A549 treated with AZD9567 at 1 μM for 4 hours (cell line): ENCODE measurements around the gene DDAH2. TPM values are rescaled to one million over a fixed set of nuclear protein-coding genes. Genes with fewer than 3 reads are reported as not detected.

Experiments
- total RNA-seq: library from RNA; stranded (reverse); fragments of 200-300 nt; extraction: Qiagen RNA extraction; gene quantifications from 5 replicates; pipeline ENCODE4 v1.2.3, GENCODE V29; 2022; ENCODE audit not compliant: insufficient read depth

Gene DDAH2, protein sequence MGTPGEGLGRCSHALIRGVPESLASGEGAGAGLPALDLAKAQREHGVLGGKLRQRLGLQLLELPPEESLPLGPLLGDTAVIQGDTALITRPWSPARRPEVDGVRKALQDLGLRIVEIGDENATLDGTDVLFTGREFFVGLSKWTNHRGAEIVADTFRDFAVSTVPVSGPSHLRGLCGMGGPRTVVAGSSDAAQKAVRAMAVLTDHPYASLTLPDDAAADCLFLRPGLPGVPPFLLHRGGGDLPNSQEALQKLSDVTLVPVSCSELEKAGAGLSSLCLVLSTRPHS
- 18.1 to 32.1 TPM (median 29.3 TPM) in 5 replicates for total RNA-seq

DNA sequence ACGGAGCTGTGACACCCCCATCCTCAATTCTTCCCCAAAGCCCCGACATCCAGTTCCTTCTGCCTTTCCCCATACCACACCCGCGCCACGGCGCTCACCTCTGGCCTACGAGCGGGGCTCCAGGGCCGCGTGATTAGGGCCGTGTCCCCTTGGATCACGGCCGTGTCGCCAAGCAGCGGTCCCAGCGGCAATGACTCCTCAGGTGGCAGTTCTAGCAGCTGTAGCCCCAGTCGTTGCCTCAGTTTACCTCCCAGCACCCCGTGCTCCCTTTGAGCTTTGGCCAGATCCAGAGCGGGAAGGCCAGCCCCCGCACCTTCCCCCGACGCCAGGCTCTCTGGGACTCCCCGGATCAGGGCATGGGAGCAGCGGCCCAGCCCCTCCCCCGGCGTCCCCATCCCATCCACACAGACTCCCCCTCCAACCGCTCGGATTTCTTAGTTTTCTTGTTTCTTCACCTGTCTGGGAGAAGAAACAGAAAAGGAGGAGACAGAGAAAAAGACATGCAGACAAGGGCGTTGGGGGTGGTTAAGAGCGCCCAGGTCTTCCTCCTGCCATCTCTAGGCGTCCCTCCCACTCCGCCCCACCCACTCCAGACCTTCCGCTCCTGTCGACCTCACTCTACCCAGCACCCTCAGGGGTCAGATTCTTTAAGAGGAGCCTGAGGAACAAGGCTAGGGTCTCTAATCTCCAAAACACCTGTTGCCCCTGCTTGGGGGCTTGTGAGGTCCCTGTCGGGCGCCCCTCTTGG lies at the start of gene DDAH2:
TSS of gene DDAH2 (minus strand) at position 533 of the 748 bp plus-strand sequence. CDS start at position 395, 138 bp downstream.

DNA sequence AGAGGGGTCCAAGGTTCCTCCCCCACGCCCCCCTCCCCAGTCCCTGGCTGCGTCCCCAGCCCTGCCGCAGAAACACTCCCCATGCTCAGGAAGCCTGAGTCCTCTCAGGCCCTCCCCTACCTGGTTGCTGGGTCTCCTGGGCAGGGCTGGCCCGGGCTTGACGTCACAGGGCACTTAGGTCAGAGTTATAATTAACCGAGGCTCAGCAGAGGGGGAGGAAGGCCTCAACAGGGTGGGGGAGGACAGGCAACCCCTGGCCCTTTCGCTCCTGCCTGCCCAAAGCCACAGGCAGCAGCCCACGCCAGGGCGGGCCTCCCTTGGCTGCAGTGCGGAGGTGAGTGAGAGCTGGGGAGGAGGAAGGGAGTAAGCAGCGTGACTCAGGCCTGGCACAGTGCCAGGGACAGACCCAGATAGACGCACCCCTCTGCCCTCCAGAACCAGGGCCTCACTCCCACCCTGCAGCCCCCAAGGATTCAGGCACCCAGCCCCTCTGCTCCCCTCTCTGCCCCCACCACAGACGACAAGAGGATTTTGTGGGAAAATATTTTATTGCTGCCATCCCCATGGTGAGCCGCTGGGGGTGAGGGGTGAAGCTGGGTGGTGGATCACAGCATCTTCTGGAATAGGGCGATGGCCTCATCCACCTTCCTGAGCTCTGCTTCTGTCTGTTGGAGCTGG lies 48.0 kb upstream of the DDAH2 start, which contains the start of gene VWA7:
TSS of gene VWA7 (minus strand) at position 340 of the 678 bp plus-strand sequence. CDS start 549 bp downstream, outside the sequence.

DNA sequence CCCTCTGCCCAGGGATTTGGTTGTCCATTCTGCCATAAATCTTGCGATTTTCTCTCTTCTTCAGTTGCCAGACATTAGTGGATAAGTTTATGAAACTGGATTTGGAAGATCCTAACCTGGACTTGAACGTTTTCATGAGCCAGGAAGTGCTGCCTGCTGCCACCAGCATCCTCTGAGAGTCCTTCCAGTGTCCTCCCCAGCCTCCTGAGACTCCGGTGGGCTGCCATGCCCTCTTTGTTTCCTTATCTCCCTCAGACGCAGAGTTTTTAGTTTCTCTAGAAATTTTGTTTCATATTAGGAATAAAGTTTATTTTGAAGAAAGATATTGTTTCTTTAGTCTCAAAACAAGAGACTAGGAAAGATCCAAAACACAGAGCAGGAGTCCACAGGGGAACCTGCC lies 33.3 kb upstream of the DDAH2 start, which contains the start of gene SAPCD1:
TSS of gene SAPCD1 (plus strand) at position 301 of the 400 bp plus-strand sequence. CDS start 399 bp downstream, outside the sequence.

DNA sequence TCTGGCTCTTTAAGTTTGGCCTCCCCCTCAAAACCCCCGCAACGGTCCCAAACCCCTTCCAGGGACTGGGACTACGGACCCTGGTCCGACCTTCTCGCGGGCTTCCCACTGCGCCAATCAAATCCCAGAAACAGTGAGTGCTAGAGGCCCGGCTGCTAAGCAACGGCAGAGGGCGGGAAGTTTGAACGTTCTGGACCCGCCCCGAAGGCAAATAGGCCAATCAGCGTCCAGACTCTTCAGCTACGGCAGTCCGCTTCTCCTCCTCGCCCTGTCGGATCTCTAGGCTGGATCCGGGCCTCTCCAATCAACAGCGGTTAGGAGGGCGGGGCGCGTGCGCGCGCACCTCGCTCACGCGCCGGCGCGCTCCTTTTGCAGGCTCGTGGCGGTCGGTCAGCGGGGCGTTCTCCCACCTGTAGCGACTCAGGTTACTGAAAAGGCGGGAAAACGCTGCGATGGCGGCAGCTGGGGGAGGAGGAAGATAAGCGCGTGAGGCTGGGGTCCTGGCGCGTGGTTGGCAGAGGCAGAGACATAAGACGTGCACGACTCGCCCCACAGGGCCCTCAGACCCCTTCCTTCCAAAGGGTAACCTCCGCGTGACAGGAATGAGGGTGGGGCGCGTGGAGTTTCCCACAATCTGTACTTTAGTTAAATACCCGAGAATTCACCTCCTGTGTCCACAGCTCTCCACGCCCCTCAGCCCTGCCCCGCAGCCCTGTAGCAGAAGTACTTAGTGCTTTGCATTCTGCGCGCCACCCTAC lies 10.7 kb upstream of the DDAH2 start, which contains the start of gene MSH5:
TSS of gene MSH5 (plus strand) at position 367 of the 758 bp plus-strand sequence. CDS start 462 bp downstream, outside the sequence.

DNA sequence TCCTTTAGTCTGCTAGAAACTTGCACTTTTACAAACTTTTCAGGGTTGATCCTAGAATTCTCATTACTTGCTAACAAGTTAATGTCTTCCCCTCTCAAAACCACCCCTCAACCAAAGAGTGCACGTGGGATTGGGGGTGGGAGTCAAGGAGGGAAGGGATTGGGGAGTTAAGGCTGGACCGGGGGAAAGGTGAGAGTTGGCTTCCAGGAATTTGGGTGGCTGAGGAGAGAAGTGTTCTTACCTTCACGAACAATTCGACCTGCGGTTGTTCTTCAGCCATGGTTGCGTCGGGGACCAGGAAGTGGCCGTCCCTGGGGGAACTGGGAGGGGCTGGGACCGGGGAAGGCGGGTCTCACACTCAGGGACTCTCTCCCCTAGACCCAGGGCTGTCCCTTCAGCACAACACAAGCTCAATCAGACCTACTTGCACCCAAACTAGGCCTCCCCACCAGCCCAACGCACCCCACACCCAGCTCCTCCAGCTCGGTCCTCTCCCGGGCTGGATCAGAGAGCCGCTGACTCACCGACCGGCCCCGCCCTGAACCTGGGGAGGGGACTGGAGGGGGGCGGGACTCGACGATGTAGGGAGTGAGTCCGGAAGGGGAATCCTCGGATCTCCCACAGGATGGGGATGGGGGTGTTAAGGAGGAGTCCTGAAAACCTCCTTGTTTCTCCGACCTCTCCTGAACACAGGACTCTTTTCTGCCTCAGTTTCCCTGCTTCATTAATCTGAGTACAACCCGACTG lies 7.1 kb upstream of the DDAH2 start, which contains the start of gene CLIC1:
TSS of gene CLIC1 (minus strand) at position 510 of the 747 bp plus-strand sequence. CDS start at position 280, 230 bp downstream.

DNA sequence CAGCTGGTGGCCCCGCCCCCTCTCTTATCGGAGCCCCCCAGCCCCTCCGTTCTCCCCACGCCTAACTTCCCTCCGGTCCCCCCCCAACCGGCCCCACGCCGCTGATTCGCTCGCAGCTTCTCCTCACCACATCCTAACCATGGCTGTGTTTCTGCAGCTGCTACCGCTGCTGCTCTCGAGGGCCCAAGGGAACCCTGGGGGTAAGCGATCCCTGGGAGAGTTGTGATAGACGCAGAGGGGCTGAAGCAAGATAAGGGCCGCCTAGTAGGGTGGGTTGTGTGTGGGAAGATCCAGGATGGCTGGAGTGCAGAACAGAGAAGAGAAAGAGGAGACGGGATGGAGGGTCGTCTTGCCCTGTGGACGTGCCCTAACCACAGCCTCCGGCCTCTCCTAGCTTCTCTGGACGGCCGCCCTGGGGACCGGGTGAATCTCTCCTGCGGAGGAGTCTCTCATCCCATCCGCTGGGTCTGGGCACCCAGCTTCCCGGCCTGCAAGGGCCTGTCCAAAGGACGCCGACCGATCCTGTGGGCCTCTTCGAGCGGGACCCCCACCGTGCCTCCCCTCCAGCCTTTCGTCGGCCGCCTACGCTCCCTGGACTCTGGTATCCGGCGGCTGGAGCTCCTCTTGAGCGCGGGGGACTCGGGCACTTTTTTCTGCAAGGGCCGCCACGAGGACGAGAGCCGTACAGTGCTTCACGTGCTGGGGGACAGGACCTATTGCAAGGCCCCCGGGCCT lies 5.7 kb downstream of the DDAH2 start, which contains the start of gene MPIG6B:
TSS of gene MPIG6B (plus strand) at position 129 of the 735 bp plus-strand sequence. CDS start at position 140, 11 bp downstream.

DNA sequence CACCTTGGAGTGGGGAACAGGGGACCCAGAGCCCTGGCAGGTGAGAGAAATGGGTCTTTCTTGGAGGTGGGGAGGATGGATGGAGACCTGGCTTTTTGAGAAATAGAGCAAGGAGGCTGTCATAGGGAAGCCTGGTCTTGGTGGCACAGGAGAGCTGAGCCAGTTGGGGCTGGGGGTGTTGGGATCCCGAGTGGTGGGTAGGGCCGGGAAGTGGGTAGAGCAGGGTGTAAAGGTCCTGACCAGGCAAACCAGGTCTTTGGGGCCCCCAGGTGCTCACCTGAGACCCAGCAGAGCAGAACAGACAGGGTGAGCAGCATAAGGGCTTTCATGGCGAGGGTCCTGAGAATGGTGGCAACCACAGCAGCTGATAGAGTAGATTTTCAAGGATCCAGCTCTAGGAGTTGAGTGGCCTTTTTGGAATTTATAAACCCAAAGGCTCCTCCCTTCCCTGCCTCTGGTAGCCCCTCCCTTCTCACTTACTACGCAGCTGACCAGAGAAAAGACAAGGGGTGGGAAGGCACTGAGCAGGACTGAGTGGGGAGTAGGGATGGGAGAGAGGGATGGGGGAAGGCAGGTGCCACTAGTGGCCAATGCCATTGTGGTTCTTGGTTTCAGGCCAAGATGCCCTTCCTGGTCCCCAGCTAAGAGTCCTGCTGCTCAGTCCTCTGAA lies 7.6 kb downstream of the DDAH2 start, which contains the start of gene LY6G6C:
TSS of gene LY6G6C (minus strand) at position 396 of the 670 bp plus-strand sequence. CDS start at position 329, 67 bp downstream.

DNA sequence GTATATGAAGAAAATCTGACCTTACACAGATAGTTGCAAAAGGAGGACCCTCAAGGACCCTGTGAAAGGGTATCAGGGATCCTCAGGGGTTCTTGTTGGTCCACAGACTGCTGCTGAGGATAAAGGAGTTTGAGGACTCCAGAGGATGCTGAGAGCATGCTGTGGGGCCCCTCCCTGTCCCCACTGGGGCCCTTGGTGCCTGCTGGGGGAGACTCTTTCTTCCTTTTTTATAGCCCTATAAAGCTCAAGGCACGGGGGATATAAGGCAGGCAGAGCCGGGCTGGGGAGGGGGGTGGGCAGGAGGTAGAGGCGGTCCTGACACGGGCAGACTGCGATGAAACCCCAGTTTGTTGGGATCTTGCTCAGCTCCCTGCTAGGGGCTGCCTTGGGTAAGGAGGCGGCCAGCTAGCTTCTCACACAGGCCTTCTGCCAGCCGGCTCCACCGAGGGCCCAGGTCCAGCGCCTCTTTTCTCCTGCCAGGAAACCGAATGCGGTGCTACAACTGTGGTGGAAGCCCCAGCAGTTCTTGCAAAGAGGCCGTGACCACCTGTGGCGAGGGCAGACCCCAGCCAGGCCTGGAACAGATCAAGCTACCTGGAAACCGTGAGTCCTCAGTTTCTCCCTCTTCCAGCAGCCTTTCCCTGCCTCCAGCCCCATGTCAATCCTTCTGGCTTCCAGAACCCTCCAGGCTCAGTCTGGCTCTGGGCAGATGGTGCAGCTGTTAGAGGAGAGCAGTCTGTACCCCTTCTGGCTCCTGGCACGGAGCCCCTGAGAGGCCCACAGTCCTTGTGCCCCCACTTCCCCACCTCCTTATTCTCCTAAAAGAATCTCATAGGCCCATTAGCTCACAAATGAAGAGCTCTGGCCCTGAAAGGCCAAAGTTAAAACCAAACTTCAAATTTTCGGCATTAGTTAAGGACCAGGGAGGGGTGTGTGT lies 13.8 kb downstream of the DDAH2 start, which contains the start of gene LY6G6D:
TSS of gene LY6G6D (plus strand) at position 327 of the 937 bp plus-strand sequence. CDS start at position 335, 8 bp downstream.

DNA sequence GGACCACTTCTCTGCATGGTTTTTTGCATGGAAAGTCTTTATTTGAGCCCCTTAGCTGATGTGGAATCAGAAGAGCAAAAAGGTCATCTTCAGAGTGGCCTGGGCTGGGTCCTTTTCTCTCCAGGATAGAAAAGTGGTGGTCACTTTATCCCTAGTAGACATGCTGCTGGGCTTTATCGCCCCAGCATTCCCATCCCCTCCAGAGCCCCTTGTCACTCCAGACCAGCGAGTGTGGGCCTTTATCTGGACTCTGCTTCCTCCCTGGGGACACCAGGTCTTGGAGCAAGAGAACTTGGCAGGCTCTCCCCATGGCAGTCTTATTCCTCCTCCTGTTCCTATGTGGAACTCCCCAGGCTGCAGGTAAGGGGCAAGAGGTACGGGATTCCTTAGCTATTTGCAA lies 22.5 kb downstream of the DDAH2 start, which contains the start of gene LY6G6F:
TSS of gene LY6G6F (plus strand) at position 268 of the 400 bp plus-strand sequence. CDS start at position 309, 41 bp downstream.

DNA sequence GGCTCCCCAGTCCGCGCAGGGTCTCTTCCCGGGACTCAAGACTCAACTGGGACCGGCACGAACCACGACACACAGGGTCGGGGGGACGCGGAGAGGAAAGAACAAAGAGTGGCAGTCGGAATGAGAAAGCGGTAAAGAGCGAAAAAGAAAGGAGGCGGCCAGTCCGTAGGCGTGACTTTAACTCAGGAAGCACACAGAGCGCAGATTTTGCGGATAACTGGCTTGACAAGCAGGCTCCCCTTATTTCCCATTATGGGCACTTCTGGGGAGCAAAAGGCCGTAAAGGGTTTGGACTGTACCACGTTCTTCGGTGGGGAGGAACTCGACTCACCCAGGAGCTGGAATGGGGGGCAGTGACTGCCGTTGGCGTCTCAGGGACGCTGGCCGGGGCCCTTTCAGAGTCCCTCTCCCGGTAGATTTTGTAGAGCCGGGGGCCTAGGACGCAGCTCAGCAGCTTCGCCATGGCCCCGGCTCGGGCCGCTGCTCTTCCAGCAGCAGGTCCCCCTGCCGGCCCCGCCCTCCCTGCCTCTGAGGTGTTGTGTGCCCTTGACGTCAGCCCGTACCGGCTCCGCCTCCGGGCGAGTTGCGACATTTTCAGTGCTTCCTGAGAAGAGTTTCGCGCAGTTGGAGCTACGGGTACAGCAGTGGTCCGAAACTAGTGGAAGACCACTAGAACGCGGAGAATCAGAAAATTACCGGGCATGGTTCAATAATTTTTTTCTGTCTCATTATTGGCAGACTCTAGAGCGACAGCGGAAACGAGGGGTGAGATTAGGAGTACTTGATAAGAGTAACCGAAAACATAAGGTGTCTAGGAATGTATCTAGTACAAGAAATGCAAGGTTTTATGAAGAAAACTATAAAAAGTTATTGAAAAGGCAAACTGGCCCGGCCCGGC lies 26.0 kb downstream of the DDAH2 start, which contains the start of gene ABHD16A:
TSS of gene ABHD16A (minus strand) at position 506 of the 898 bp plus-strand sequence. CDS start at position 463, 43 bp downstream.

DNA sequence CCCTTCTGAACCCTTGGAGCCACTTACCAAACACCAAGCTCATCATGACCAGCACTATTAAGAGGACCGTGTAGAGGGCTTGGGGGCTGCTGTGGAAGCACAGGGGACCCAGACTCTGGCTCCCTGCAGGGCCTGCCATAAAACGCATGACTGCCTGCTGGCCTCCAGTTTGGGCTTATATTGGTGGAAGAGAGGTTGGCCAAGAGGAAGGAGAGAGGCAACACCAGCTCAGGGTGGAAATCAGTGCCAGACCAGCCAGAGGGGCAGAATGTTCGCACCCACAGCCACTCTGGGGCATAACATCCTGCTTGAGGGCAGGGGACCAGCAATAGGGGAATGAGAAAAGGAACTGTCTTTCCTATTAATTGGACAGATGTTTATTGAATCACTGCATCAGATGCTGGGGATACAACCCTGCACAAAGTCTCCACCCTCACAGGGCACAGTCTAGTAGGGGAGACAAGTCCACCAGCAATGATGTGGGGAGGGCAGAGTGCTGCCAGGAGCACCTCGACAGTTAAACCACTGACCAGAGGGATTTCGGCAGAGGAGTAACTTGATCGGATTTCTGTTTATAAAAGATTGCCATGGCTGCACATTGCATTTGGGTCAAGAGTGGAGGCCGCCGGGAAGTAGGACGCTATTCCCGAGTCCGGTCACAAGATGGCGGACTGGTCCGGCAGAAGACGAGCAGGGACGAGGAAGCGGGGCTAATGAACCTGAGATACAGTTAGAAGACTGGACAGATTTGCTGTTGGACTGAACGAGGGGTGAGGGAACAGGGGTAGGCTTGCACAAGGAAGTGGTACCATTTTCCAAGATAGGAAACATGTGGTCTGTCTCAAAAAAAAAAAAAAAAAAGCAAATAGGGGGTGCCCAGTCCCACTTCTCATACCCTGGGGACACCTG lies 48.6 kb downstream of the DDAH2 start, which contains the start of gene LY6G5C:
TSS of gene LY6G5C (minus strand) at position 842 of the 909 bp plus-strand sequence. CDS start at position 148, 694 bp downstream.

